ENCODE results near the gene NMU.

GRCh38 chr4:55571806-55572205 is 64.3 kb downstream of the NMU start:
- TF ChIP-seq CTCF (tag by site-specific recombination; IDR thresholded peaks at IDR 0.05) (no peak), SP3 (tag by site-specific recombination; IDR thresholded peaks at IDR 0.05) (no peak), ZNF514 (tag by site-specific recombination; IDR thresholded peaks at IDR 0.05) (no peak), ZBTB20 (tag by site-specific recombination; IDR thresholded peaks at IDR 0.05) (no peak), ZNF311 (tag by site-specific recombination; IDR thresholded peaks at IDR 0.05; ENCODE audit: borderline replicate concordance) (no peak), SETDB1 (IDR thresholded peaks at IDR 0.05; ENCODE audit: insufficient read length, low read length) (no peak), KLF8 (tag by site-specific recombination; IDR thresholded peaks at IDR 0.05) (no peak), ZBTB44 (tag by site-specific recombination; IDR thresholded peaks at IDR 0.05) (no peak), ZNF114 (tag by site-specific recombination; IDR thresholded peaks at IDR 0.05) (no peak), ZSCAN30 (tag by site-specific recombination; IDR thresholded peaks at IDR 0.05) (no peak), ZFHX2 (tag by site-specific recombination; conservative IDR thresholded peaks at IDR 0.05) (no peak)
